ENCODE measurements around the gene CEACAM7.
A peak's percentile ranks its signal among the peaks of the same experiment; 100 is the strongest.

The CEACAM7 gene

GRCh38 chr19:41646589-41647204, 41.4 kb downstream of the CEACAM7 start:
- DNase-seq, result peak; percentile 6

- DNase-seq, result peak; percentile 44
These were observed 46.1 kb downstream of the CEACAM7 start for GRCh38 chr19:41641879-41642485.

- no peak for DNase-seq
These were observed 49.4 kb downstream of the CEACAM7 start for GRCh38 chr19:41638641-41639081.

- no peak for DNase-seq
These were observed 50.6 kb downstream of the CEACAM7 start for GRCh38 chr19:41637484-41637883.

DNA sequence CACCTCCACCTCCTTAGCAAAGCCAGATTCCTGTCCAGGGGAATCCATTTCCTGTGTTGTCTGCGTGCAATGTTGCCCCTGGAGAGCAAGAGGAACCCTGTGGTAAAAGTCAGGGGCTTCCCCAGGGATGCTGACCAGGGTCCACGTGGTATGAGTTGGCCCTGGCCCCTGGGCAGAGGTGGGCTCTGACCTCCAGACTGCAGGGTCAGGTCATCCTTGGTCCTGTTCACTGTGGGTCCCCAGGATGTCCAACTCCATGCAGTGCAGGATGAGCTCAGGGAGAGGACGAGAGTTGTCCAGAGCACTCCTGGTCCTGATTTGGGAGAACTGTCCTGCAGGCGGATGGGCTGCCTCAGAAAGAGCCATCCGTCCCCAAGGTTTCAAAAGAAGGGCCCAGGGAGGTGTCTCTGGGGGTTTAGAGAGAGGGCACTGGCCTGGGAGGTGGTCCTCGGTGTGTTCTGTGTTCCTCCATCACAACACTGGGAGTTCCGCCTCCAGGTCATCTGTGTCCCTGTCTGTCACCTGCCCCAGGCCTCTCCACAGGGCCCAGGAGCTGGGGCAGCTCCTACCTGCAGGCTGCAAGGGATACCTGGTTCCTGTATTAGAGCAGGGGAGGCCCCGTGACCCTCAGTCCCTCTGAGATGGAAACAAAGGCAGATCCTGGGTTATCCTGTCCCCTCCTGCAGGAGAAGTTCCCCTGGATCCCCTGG, 59.9 kb downstream of the CEACAM7 start:
- DNase-seq, result no peak

- no peak for DNase-seq
These were observed 61.2 kb downstream of the CEACAM7 start, which contains the start of gene CEACAM4 for GRCh38 chr19:41626877-41627276. Gene CEACAM4, minus strand, starts transcription at chr19:41627074. Its CDS starts 111 bp downstream, at chr19:41626963.

GRCh38 chr19:41626278-41626677, 61.8 kb downstream of the CEACAM7 start:
- no peak for DNase-seq

DNA sequence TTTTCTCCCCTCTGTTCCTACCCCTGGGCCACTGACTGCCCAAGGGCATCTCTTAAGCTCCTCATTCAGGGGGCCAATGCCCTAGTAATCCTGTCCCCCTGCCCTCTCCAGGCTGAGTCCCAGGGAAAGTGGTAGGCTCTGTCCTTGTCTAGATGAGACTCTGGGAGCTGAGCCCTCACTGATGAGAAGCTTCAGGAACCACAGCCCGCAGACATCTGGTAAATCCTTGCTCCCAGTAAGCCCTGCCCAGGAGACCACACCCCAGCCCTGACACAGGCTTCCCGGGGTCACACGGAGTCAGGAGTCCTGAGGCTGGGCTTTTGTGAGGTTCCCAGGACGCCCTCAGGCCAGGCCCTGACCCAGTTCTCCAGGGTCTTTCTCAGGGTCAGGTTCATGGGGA, 63.1 kb downstream of the CEACAM7 start:
- DNase-seq, result no peak

- no peak for DNase-seq
These were observed 63.6 kb downstream of the CEACAM7 start for GRCh38 chr19:41624515-41624914.

DNA sequence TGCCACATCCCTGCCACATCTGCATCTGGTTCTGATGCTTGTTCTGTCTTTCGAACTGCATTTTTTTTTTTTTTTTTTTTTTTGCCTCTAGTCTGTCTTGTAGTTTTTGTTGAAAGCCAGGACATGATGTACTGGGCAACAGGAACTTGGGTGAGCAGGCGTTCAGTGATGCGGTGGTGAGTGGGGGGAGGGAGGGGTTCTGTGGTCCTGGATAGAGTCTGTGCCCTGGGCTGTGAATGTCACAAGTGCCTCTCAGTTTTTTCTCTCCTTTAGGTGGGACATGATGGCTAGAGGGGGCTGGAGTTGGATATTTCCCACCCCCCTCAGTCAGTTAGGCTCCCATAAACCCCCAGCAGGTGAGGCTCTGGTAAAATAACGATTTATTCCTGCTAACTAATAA, 64.7 kb downstream of the CEACAM7 start:
- no peak for DNase-seq

Measured in EL (cell line).